Loucy (cell line): ENCODE measurements around the gene GAREM2.

Experiments
- EZH2phosphoT487 ChIP-seq: fragments of 200-600 bp; IDR thresholded peaks from 2 replicates; pipeline ENCODE4 v1.6.1; 2018; ENCODE audit warnings: antibody characterized with exemption, mild to moderate bottlenecking, moderate library complexity, borderline replicate concordance
- TF ChIP-seq, protein P1 (sequence below): fragments of 200-600 bp; sonication (generic); conservative IDR thresholded peaks from 2 replicates; pipeline ENCODE4 v1.5.1; 2014; ENCODE audit warnings: mild to moderate bottlenecking, antibody characterized with exemption, low read length

DNA sequence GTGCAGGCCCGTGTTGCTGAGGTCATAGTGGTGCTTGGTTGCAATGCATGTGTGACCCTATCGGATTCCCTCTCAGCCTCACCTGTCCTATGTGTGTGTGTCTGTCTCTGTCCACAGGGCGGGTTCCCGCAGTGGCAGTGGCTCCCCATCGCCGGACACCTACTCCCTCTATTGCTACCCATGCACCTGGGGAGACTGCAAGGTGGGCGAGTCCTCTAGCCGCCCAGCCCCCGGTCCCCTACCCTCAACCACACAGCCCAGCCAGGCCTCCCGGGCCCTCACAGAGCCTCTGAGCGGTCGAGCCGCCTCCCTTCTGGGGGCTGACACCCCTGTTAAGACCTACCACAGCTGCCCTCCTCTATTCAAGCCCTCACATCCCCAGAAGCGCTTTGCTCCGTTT is 14.2 kb downstream of the GAREM2 start:
- TF ChIP-seq, protein P1, sequence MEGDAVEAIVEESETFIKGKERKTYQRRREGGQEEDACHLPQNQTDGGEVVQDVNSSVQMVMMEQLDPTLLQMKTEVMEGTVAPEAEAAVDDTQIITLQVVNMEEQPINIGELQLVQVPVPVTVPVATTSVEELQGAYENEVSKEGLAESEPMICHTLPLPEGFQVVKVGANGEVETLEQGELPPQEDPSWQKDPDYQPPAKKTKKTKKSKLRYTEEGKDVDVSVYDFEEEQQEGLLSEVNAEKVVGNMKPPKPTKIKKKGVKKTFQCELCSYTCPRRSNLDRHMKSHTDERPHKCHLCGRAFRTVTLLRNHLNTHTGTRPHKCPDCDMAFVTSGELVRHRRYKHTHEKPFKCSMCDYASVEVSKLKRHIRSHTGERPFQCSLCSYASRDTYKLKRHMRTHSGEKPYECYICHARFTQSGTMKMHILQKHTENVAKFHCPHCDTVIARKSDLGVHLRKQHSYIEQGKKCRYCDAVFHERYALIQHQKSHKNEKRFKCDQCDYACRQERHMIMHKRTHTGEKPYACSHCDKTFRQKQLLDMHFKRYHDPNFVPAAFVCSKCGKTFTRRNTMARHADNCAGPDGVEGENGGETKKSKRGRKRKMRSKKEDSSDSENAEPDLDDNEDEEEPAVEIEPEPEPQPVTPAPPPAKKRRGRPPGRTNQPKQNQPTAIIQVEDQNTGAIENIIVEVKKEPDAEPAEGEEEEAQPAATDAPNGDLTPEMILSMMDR: no peak
- TF ChIP-seq EZH2phosphoT487: no peak
